HCT116 (cell line): ENCODE results near the gene ATG16L1. TPM values are rescaled to one million over a fixed set of nuclear protein-coding genes. Genes with fewer than 3 reads are reported as not detected.

ENCODE experiments used
- ATAC-seq: fragments of 200-7000 bp; cut with Tn5 transposase; 2 replicates; pipeline ENCODE4 v1.9.1; 2020; ENCODE audit warnings: mild to moderate bottlenecking, moderate library complexity
- BruUV-seq: library from RNA; stranded (reverse); fragments of 400-500 nt; replicated peaks from 2 replicates; lab custom pipeline; 2021; lab: Mats Ljungman, UMichigan
- CTCF ChIA-PET: fragments of 300-600 bp; sonication (Branson Sonifier 250); formaldehyde crosslinking; loops from one replicate; lab custom pipeline; 2021; ENCODE audit warnings: antibody characterized with exemption; lab: Charles Lee
- POLR2A ChIA-PET: fragments of 300-600, 350-600 bp; sonication (Branson Sonifier 250); formaldehyde crosslinking; loops from one replicate; lab custom pipeline; 2021; ENCODE audit warnings: antibody characterized with exemption; lab: Charles Lee
- RAD21 ChIA-PET, 2 experiments: fragments of 300-600 bp; sonication (Branson Sonifier 250); formaldehyde crosslinking; loops; one replicate each; lab custom pipeline; 2023; ENCODE audit warnings: low total read pairs in 2 of 2; ENCODE audit not compliant: uncharacterized antibody in 2 of 2, unreplicated experiment in 2 of 2, low non-redundant PET in 1 of 2; lab: Charles Lee
- DNase-seq: peaks from one replicate; pipeline ENCODE4 v3.0.0-alpha.2; 2010; ENCODE audit warnings: low read depth, low spot score
- H2AFZ ChIP-seq: fragments of 200-600 bp; shearing (Covaris generic), sonication (generic); 2 replicates; pipeline ENCODE4 v1.6.1; 2017; ENCODE audit warnings: low read depth, mixed run types, mixed read lengths, antibody characterized with exemption, low read length; ENCODE audit not compliant: poor library complexity, severe bottlenecking
- H3K27ac ChIP-seq: 2 replicates; pipeline ENCODE4 v1.5.1; 2012; ENCODE audit warnings: low read depth, low read length
- H3K27me3 ChIP-seq: fragments of 200-600 bp; sonication (generic); 2 replicates; pipeline ENCODE4 v1.6.1; 2016; ENCODE audit warnings: mixed run types, low read length, mixed read lengths; ENCODE audit not compliant: insufficient read depth
- H3K36me3 ChIP-seq, 2 experiments: fragments of 200-500 bp in 1 of 2; fragments of 200-600 bp in 1 of 2; sonication (Bioruptor generic) in 1 of 2; sonication (generic) in 1 of 2; 2 replicates each; pipeline versions ENCODE4 v1.5.1 to v1.6.1; 2014 to 2016; ENCODE audit warnings: low read length in 2 of 2, inconsistent platforms in 1 of 2, mixed read lengths in 1 of 2, mixed run types in 1 of 2; ENCODE audit not compliant: insufficient read depth in 2 of 2, control insufficient read depth in 1 of 2
- H3K4me1 ChIP-seq, 2 experiments: fragments of 200-600 bp in 1 of 2; sonication (generic) in 1 of 2; 2 replicates each; pipeline versions ENCODE4 v1.5.1 to v1.6.1; 2012 to 2017; ENCODE audit warnings: low read length in 2 of 2, inconsistent platforms in 1 of 2, mild to moderate bottlenecking in 1 of 2, mixed read lengths in 1 of 2, mixed run types in 1 of 2, moderate library complexity in 1 of 2; ENCODE audit not compliant: insufficient read depth in 2 of 2, control insufficient read depth in 1 of 2
- H3K4me2 ChIP-seq: fragments of 200-600 bp; sonication (generic); 2 replicates; pipeline ENCODE4 v1.6.1; 2017; ENCODE audit warnings: mixed run types, low read length, mixed read lengths
- H3K4me3 ChIP-seq, 2 experiments: fragments of 200-600 bp in 1 of 2; sonication (generic) in 1 of 2; replicated peaks in 1 of 2; 2 replicates each; pipeline ENCODE4 v1.5.1; 2011 to 2016; ENCODE audit warnings: low read length in 2 of 2, control low read depth in 1 of 2, low read depth in 1 of 2, mild to moderate bottlenecking in 1 of 2, mixed read lengths in 1 of 2, mixed run types in 1 of 2
- H3K79me2 ChIP-seq: fragments of 200-600 bp; sonication (generic); 2 replicates; pipeline ENCODE4 v1.6.1; 2017; ENCODE audit warnings: mild to moderate bottlenecking, mixed run types, low read length, moderate library complexity, mixed read lengths; ENCODE audit not compliant: insufficient read depth
- H3K9ac ChIP-seq: fragments of 200-600 bp; sonication (generic); 2 replicates; pipeline ENCODE4 v1.6.1; 2016; ENCODE audit warnings: low read length, mixed read lengths
- H3K9me2 ChIP-seq: fragments of 200-600 bp; sonication (generic), shearing (Covaris generic); 2 replicates; pipeline ENCODE4 v1.6.1; 2017; ENCODE audit warnings: mixed run types, mild to moderate bottlenecking, moderate library complexity; ENCODE audit not compliant: insufficient read depth
- H3K9me3 ChIP-seq, 2 experiments: fragments of 200-500 bp in 1 of 2; fragments of 200-600 bp in 1 of 2; sonication (Bioruptor generic) in 1 of 2; sonication (generic) in 1 of 2; 2 replicates each; pipeline ENCODE4 v1.6.1; 2014 to 2017; ENCODE audit warnings: low read length in 2 of 2, mixed read lengths in 2 of 2, inconsistent platforms in 1 of 2, low read depth in 1 of 2, mild to moderate bottlenecking in 1 of 2, mixed run types in 1 of 2, moderate library complexity in 1 of 2; ENCODE audit not compliant: control insufficient read depth in 1 of 2, insufficient read depth in 1 of 2
- H4K20me1 ChIP-seq: fragments of 200-600 bp; sonication (generic), shearing (Covaris generic); 2 replicates; pipeline ENCODE4 v1.6.1; 2017; ENCODE audit warnings: mixed run types, mild to moderate bottlenecking, moderate library complexity; ENCODE audit not compliant: insufficient read depth
- CEBPB ChIP-seq: IDR thresholded peaks from 2 replicates; pipeline ENCODE4 v1.6.1; 2012; ENCODE audit warnings: low read depth
- EGR1 ChIP-seq: IDR thresholded peaks from 2 replicates; pipeline ENCODE4 v1.6.1; 2012; ENCODE audit warnings: low read depth
- POLR2A ChIP-seq: IDR thresholded peaks from 2 replicates; pipeline ENCODE4 v1.7.0; 2011; ENCODE audit warnings: borderline replicate concordance; ENCODE audit not compliant: insufficient read depth, insufficient read length; ENCODE audit errors: extremely low read depth
- POLR2AphosphoS5 ChIP-seq: IDR thresholded peaks from 2 replicates; pipeline ENCODE4 v1.6.1; 2011; ENCODE audit warnings: mild to moderate bottlenecking, low read depth, low read length, moderate library complexity
- SIN3A ChIP-seq: IDR thresholded peaks from 2 replicates; pipeline ENCODE4 v1.6.1; 2012; ENCODE audit warnings: low read depth
- ZNF274 ChIP-seq: fragments of 200-500 bp; sonication (Bioruptor generic); IDR thresholded peaks from 2 replicates; pipeline ENCODE4 v1.6.1; 2014; ENCODE audit warnings: mild to moderate bottlenecking, low read depth, low read length, inconsistent platforms
- intact Hi-C: fragments of 100-400 bp; cut with micrococcal nuclease; formaldehyde crosslinking; loops from 2 replicates; pipeline ENCODE4 v1.10.0; 2022
- total RNA-seq: library from RNA; stranded (reverse); gene quantifications from one replicate; pipeline ENCODE4 v1.2.1, GENCODE V29; 2021; ENCODE audit not compliant: unreplicated experiment
- TF ChIP-seq, protein P1 (sequence below): IDR thresholded peaks from 2 replicates; pipeline ENCODE4 v1.6.1; 2012; ENCODE audit warnings: low read depth
- TF ChIP-seq, protein P2 (sequence below): IDR thresholded peaks from 2 replicates; pipeline ENCODE4 v1.6.1; 2011; ENCODE audit warnings: mild to moderate bottlenecking, low read length, moderate library complexity; ENCODE audit not compliant: insufficient replicate concordance; ENCODE audit errors: extremely low read depth

The ATG16L1 gene
- total RNA-seq, 1 experiment from 2014 or later = 43.4 TPM

DNA sequence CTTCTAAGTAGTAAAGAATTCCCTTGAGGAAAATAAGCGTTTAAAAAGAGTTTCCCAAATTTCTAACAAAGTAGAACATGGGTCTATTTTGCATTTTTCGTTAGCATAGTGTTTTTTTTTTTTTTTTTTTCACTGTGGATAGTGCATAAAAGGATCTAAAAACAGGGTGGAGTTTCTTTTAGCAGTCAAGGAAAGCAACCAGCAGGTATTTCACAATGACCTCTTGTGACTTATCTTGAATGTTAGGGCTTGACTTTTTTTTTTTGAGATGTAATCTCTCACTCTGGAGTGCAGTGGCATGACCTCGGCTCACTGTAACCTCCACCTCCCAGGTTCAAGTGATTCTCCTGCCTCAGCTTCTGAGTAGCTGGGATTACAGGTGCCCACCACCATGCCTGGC, 88.0 kb downstream of the ATG16L1 start (continued):
- TF ChIP-seq, protein P1, sequence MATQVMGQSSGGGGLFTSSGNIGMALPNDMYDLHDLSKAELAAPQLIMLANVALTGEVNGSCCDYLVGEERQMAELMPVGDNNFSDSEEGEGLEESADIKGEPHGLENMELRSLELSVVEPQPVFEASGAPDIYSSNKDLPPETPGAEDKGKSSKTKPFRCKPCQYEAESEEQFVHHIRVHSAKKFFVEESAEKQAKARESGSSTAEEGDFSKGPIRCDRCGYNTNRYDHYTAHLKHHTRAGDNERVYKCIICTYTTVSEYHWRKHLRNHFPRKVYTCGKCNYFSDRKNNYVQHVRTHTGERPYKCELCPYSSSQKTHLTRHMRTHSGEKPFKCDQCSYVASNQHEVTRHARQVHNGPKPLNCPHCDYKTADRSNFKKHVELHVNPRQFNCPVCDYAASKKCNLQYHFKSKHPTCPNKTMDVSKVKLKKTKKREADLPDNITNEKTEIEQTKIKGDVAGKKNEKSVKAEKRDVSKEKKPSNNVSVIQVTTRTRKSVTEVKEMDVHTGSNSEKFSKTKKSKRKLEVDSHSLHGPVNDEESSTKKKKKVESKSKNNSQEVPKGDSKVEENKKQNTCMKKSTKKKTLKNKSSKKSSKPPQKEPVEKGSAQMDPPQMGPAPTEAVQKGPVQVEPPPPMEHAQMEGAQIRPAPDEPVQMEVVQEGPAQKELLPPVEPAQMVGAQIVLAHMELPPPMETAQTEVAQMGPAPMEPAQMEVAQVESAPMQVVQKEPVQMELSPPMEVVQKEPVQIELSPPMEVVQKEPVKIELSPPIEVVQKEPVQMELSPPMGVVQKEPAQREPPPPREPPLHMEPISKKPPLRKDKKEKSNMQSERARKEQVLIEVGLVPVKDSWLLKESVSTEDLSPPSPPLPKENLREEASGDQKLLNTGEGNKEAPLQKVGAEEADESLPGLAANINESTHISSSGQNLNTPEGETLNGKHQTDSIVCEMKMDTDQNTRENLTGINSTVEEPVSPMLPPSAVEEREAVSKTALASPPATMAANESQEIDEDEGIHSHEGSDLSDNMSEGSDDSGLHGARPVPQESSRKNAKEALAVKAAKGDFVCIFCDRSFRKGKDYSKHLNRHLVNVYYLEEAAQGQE = no peak
- no peak for TF ChIP-seq POLR2A

DNA sequence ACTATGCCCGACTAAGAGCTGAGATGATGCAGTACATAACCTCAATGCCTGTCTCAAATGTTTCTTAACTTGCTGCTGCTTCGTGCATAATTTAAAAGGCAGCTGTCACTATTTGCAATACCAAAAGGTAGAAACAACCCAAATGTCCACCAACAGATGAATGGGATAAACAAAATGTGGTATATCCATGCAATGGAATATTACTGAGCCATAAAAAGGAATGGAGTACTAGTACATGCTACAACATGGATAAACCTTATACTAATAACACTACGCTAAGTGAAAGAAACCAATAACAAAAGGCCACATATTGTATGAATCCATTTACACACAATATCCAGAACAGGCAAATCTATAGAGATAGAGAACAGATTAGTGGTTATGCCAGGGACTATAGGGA, 89.8 kb downstream of the ATG16L1 start:
- RAD21 ChIA-PET = no interaction called here
- Histone ChIP-seq H3K36me3 (no peaks in the 10 kb centered on the region), H3K4me1 (no peaks in the 10 kb centered on the region), H3K27me3 (no peaks in the 10 kb centered on the region), H3K79me2 (no peaks in the 10 kb centered on the region), H4K20me1 (no peaks in the 10 kb centered on the region), H3K4me3 (no peak overlapping the region), H3K9me3 (no peaks in the 10 kb centered on the region), H3K4me2 (no peak overlapping the region), H3K9ac (no peak overlapping the region), H3K27ac (no peak overlapping the region), H2AFZ (no peak overlapping the region), H3K9me2 (no peaks in the 10 kb centered on the region)
- BruUV-seq = no TSS peak
- DNase-seq (no peak), ATAC-seq (no peak)
- POLR2A ChIA-PET = no interaction called here
- intact Hi-C loops = no loop called here
- CTCF ChIA-PET = no interaction called here
- TF ChIP-seq, protein P2, sequence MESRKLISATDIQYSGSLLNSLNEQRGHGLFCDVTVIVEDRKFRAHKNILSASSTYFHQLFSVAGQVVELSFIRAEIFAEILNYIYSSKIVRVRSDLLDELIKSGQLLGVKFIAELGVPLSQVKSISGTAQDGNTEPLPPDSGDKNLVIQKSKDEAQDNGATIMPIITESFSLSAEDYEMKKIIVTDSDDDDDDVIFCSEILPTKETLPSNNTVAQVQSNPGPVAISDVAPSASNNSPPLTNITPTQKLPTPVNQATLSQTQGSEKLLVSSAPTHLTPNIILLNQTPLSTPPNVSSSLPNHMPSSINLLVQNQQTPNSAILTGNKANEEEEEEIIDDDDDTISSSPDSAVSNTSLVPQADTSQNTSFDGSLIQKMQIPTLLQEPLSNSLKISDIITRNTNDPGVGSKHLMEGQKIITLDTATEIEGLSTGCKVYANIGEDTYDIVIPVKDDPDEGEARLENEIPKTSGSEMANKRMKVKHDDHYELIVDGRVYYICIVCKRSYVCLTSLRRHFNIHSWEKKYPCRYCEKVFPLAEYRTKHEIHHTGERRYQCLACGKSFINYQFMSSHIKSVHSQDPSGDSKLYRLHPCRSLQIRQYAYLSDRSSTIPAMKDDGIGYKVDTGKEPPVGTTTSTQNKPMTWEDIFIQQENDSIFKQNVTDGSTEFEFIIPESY = no peak
- TF ChIP-seq POLR2AphosphoS5 = no peak
- TF ChIP-seq EGR1 = no peak
- no peak for TF ChIP-seq CEBPB
- no peak for TF ChIP-seq ZNF274
- no peak for TF ChIP-seq POLR2A
- TF ChIP-seq SIN3A = no peak
